ENCODE measurements around the gene HOXB13. TPM values are rescaled to one million over a fixed set of nuclear protein-coding genes. Genes with fewer than 3 reads are reported as not detected.

HOXB13 gene
- total and polyA plus RNA-seq, 2 of the 13 experiments (the other 11 are each of a cell fraction or from before 2014, with no cell fraction given): not detected

GRCh38 chr17:48678141-48678971 is 50.2 kb downstream of the HOXB13 start (continued):
- TF ChIP-seq ZNF562 (CRISPR knock-in tag; IDR thresholded peaks at IDR 0.05; ENCODE audit: borderline replicate concordance): no peak
- no peak for TF ChIP-seq ZNF790 (CRISPR knock-in tag; IDR thresholded peaks at IDR 0.05; ENCODE audit: borderline replicate concordance)
- TF ChIP-seq PAXIP1 (CRISPR knock-in tag; conservative IDR thresholded peaks at IDR 0.05): no peak
- no peak for TF ChIP-seq ZNF451 (CRISPR knock-in tag; IDR thresholded peaks at IDR 0.05)
- TF ChIP-seq, protein P1, sequence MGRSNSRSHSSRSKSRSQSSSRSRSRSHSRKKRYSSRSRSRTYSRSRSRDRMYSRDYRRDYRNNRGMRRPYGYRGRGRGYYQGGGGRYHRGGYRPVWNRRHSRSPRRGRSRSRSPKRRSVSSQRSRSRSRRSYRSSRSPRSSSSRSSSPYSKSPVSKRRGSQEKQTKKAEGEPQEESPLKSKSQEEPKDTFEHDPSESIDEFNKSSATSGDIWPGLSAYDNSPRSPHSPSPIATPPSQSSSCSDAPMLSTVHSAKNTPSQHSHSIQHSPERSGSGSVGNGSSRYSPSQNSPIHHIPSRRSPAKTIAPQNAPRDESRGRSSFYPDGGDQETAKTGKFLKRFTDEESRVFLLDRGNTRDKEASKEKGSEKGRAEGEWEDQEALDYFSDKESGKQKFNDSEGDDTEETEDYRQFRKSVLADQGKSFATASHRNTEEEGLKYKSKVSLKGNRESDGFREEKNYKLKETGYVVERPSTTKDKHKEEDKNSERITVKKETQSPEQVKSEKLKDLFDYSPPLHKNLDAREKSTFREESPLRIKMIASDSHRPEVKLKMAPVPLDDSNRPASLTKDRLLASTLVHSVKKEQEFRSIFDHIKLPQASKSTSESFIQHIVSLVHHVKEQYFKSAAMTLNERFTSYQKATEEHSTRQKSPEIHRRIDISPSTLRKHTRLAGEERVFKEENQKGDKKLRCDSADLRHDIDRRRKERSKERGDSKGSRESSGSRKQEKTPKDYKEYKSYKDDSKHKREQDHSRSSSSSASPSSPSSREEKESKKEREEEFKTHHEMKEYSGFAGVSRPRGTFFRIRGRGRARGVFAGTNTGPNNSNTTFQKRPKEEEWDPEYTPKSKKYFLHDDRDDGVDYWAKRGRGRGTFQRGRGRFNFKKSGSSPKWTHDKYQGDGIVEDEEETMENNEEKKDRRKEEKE (IDR thresholded peaks at IDR 0.05): no peak
- TF ChIP-seq SP1 (IDR thresholded peaks at IDR 0.05): no peak
- TF ChIP-seq SP1 (CRISPR knock-in tag; IDR thresholded peaks at IDR 0.05): no peak
- TF ChIP-seq ZBTB37 (CRISPR knock-in tag; IDR thresholded peaks at IDR 0.05): no peak
- TF ChIP-seq ATRX (CRISPR knock-in tag; IDR thresholded peaks at IDR 0.05; ENCODE audit: borderline replicate concordance): no peak
- TF ChIP-seq RBM22 (optimal IDR thresholded peaks at IDR 0.05; ENCODE audit: low read length): no peak
- peak; percentile 35; the same call in 1 of the 2 replicates for TF ChIP-seq RXRB (CRISPR knock-in tag; IDR thresholded peaks at IDR 0.05; ENCODE audit: borderline replicate concordance)
- peak; percentile 67; the same call in 1 of the 2 replicates for TF ChIP-seq EZH2 (conservative IDR thresholded peaks at IDR 0.05; ENCODE audit: low read depth, low read length)
- TF ChIP-seq HNRNPUL1 (IDR thresholded peaks at IDR 0.05; ENCODE audit: low read depth, low read length): no peak
- no peak for TF ChIP-seq ZNF772 (CRISPR knock-in tag; IDR thresholded peaks at IDR 0.05)
- TF ChIP-seq ZNF572 (CRISPR knock-in tag; IDR thresholded peaks at IDR 0.05): 0 out of 2 replicates have a peak, but pooled peaks have one; percentile 64
- no peak for TF ChIP-seq HOXA7 (CRISPR knock-in tag; IDR thresholded peaks at IDR 0.05)
- TF ChIP-seq, protein P2, sequence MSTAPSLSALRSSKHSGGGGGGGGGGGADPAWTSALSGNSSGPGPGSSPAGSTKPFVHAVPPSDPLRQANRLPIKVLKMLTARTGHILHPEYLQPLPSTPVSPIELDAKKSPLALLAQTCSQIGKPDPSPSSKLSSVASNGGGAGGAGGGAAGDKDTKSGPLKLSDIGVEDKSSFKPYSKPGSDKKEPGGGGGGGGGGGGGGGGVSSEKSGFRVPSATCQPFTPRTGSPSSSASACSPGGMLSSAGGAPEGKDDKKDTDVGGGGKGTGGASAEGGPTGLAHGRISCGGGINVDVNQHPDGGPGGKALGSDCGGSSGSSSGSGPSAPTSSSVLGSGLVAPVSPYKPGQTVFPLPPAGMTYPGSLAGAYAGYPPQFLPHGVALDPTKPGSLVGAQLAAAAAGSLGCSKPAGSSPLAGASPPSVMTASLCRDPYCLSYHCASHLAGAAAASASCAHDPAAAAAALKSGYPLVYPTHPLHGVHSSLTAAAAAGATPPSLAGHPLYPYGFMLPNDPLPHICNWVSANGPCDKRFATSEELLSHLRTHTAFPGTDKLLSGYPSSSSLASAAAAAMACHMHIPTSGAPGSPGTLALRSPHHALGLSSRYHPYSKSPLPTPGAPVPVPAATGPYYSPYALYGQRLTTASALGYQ (CRISPR knock-in tag; IDR thresholded peaks at IDR 0.05): no peak
- no peak for TF ChIP-seq SRSF4 (IDR thresholded peaks at IDR 0.05; ENCODE audit: low read depth, low read length, poor library complexity, severe bottlenecking)
- TF ChIP-seq KDM4B (CRISPR knock-in tag; IDR thresholded peaks at IDR 0.05): 0 out of 2 replicates have a peak, but pooled peaks have one; percentile 27
- no peak for TF ChIP-seq CHD2 (IDR thresholded peaks at IDR 0.05; ENCODE audit: low read depth, low read length)
- no peak for TF ChIP-seq SOX5 (CRISPR knock-in tag; IDR thresholded peaks at IDR 0.05; ENCODE audit: borderline replicate concordance)

Data from HepG2 (cell line).